NB4 (cell line): ENCODE data around the gene FRYL.

ENCODE experiments used
- CTCF ChIP-seq: IDR thresholded peaks from one replicate; pipeline ENCODE4 v1.5.1; 2012; ENCODE audit warnings: low read depth, low read length
- POLR2A ChIP-seq: IDR thresholded peaks from 2 replicates; pipeline ENCODE4 v1.6.1; 2011; ENCODE audit warnings: mild to moderate bottlenecking; ENCODE audit not compliant: insufficient read length; ENCODE audit errors: extremely low read depth

DNA sequence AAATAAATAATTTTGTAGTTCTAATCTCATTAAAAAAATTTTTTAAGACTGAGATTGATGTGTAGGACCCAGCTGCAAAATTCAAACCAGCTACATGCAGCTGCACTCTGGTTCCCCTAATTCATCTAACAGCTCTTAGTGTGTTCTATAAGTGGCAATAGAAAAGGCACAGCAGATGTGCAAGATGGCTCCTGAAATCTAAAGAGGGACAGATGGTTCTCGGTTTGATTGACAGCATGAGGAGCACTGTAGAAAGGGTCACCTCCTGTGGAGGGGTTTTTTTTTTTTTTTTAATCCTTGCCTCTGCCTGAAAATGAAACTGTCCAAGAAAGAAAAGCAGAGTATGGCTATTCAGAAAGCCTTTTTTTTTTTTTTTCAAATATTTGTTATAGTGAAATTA, 33.9 kb upstream of the FRYL start:
- no peak for TF ChIP-seq CTCF
- TF ChIP-seq POLR2A, result no peak
